ENCODE data around the gene SPATA16.
"Not testable (repeated sequence)": the region's sequence is repeated elsewhere in the genome, so short reads cannot be mapped to it uniquely, and the experiment has no call there.

SPATA16 gene

DNA sequence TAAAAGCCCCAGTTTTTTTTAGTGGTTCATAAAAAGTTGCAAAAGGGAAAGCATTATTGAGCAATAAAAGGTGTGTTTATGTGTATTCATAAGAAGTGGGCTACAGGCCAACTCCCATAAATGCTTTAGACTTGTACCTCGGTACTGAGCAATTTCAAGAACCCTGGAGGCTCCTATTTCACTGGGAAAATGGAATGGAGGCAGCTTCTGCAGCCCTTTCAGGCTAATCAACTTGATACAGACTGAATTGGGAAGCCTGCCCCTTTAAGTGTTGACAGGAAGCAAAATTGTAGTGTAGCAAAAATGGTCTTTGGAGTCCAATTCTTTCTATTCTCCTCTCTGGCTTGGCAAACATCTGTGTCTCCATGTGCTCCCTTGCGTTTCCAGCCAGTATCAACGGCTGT, 271.7 kb downstream of the SPATA16 start:
- no peak for DNase-seq

DNA sequence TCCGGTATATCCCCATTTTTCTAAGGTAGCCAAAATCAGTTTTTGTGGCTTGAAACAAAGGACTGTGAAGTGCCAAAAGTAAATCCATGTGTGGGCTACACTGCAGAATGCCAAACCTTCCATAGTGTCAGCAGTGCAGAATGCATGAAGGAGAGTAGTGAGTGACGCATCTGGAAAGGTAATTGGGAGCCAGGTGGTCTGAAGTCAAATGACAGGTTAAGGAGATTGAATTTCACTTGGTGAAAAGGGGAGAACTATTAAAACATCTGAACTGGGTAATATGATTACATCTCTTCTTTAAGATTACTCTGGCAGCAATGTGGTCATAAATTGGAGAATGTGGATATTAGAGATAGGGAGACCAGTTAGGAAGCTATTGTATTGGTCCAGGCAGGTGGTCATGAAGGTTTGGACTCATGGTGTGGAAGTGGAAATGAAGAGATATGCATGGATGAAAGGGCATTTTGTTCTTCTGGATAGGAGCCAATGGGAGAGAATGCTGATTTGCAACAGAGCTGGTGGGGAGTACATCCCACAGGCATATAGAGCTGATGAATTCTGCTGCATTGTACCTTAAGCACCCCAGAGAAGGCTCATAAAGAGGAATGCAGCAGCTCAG, 272.3 kb downstream of the SPATA16 start:
- DNase-seq: no peak

DNA sequence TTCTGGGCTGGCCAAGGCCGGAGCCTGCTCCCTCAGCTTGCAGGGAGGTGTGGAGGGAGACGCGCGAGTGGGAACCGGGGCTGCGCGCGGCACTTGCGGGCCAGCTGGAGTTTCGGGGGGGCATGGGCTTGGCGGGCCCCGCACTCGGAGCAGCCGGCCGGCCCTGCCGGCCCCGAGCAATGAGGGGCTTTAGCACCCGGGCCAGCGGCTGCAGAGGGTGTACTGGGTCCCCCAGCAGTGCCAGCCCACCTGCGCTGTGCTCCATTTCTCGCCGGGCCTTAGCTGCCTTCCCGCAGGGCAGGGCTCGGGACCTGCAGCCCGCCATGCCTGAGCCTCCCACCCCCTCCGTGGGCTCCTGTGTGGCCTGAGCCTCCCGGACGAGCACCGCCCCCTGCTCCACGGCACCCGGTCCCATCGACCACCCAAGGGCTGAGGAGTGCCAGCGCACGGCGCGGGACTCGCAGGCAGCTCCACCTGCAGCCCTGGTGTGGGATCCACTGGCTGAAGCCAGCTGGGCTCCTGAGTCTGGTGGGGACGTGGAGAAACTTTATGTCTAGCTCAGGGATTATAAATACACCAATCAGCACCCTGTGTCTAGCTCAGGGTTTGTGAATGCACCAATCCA, 274.2 kb downstream of the SPATA16 start:
- not testable (repeated sequence) for DNase-seq

DNA sequence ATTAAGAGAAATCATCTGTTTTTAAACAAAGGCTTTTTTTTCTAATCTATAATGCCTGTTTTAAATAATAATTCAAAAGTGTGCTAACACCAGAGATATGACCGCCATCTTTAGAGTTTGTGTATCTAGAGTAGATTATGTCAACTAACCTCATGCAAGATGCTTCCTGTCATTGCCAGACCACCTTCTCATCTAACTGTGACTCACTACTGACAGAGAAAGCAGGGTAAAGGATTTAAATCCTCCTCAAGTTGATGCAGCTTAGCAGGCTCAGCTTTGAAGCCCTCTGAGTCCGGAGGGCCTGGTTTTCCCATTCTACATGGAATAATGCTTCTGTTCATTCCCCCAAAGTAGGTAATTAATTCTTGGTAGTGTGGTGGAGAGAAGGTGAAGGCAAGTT, 282.0 kb downstream of the SPATA16 start:
- DNase-seq: no peak

DNA sequence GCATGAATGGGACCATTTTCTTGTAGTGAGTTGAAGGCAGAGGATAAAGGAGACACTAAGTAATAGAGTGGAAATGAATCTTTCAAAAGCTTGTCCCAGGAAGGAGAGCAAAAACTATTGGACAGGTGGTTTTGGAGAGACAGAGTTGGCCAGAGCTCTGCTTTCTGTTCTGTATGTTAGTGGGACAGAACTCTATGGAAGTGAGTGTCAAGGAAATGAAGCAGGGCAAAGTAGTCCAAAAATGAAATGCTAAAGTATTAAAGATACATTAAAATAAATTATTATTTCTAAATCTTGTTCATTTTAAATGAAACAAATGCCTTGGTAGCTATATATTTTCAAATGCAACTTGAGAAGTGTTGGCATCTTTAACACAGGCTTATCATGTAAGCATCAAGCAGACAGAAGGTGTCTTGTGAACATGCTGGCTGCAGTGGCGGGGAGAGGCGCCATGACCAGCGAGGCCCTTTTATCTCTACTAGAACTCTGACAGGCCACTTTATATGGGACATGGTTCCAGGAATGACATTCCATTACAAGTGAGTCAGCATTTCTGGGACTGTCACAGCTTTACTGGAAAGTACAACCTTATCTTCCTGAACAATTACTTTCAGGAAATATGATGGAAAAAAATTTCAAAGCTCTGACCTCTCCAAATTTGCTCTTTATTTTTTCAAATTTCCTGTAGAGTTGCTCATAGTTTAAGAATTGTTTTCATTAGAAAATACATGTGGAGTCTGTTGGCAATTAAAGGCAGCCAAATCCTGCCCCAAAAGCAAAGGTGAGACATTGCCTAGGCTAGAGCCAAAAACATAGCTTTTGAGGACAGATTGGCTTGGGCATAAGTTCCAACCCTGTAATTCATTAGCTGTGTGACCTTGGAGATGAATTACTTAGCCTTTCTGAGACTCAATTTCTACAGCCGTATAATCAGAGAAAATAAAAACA, 284.0 kb downstream of the SPATA16 start:
- no peak for DNase-seq

DNA sequence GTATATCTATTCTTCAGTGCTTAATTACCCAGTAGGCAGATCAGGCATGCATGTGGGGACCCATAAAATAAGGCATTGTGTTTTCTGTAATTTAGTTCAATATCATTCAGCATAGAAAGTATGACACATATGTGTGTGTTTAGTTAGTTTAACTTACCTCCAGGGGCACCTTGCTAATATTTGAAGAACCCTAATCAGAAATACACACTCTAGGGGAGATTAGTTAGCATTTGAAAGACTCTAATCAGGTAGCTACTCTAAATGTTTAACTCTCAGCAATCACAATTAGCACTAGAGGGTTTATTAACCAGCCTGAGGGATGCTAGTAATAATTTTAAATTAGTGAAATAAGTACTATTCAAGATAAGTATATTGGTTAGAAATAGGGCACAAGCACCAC, 286.0 kb downstream of the SPATA16 start:
- DNase-seq: no peak

DNA sequence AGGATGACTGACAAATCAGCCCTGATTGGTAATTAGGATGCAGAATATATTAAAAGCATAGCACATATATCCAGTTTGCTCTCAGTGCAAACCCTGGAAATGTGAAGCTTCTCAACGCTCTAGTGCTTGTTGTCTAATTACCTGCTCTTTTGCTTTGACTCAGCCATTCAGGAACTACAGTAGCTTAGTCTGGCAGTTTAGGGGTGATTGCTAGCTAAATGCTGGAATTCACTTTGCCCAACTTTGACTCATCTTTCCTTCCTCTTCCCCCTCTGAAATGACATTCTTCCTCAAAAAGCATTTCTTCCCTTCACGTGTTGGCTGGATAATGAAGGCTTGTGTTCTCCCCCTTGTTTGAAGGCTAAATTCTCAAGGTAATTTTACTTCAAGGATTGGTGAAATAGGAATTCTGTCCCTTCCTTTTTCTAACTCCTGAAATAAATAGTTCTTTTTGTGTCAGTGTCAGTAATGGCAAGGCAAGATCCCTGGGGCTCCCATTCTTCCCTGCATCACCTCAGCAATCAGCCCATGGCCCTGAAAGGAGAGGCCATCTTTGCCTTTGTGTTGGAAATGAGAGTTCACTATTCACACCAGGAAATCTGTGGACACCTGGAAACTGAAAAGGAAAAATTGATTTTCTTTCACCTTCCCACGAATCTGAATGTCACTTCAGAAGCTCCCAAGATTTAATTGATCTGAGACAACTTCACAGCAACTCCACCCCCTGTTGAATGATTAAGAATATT, 286.9 kb downstream of the SPATA16 start:
- no peak for DNase-seq

DNA sequence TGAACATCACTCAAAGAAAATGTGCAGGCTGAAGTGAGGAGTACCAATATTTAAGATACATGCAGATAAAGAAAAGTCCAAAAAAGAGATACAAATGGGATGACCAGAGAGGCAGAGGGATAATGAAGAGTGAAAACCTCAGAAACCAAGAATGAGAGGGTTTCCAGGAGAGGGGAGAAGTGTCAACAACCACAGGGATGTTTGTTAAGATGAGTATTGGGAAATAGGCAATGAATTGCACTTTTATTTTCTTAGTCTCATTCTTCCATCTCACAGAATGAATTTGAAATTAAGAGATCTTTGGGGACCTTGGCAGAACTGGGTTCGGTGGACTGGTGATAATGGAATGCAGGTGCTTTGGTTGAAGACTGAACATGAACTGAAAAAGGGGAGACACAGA, 288.0 kb downstream of the SPATA16 start:
- DNase-seq: no peak

DNA sequence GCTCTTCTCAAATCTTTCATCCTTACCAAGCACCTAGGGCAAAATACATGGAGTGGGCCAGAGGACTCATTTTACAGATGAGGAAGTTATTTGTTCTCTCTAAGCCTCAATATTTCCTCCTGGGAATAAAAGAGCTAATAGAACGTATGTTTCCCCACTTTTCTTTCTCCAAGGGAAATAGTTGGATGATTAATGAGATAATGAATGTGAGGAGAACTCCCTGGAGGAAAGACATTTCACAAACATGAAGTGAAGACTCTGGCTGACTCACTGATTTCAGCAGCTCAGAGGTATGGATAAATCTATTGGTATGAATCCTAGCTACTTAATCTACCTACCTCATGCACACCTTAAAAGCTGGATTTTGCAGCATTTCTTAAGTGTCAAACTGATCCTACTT, 292.1 kb downstream of the SPATA16 start:
- no peak for DNase-seq

DNA sequence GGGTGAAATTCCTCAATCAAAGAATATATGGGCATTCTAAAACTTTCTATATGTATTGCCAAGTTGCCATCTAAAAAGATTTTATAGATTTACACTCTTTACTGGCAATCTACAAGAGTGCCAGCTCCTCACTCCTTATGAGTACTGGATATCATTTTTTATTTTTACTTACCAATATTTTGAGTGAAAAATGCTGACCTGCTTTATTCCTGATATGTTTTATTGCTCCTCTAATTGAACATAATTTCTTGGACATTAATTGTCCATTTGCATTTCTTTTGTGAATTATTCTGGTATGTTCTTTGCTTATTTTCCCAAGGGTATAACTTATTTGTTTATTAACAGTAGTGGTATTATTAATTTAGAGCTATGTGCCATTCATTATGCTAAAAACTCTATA, 293.7 kb downstream of the SPATA16 start:
- no peak for DNase-seq

DNA sequence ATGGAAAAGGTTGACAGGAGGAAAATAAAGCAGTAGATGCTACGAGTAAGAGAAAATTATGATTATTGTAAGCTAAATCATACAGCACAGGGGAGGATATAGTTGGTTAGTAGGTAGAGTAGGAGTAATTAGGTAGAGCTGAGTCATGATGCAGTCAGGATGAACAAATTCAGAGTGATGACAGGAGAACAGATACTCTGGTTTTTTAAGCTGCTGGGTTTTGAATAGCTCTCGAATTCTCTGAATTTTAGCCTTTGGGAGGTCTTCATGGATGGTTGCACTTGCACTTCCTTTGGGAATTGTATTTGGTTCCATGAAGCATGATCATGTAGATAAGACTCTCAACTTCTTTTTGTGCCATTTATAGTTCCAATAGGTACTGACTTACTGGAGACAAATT, 294.3 kb downstream of the SPATA16 start:
- no peak for DNase-seq

DNA sequence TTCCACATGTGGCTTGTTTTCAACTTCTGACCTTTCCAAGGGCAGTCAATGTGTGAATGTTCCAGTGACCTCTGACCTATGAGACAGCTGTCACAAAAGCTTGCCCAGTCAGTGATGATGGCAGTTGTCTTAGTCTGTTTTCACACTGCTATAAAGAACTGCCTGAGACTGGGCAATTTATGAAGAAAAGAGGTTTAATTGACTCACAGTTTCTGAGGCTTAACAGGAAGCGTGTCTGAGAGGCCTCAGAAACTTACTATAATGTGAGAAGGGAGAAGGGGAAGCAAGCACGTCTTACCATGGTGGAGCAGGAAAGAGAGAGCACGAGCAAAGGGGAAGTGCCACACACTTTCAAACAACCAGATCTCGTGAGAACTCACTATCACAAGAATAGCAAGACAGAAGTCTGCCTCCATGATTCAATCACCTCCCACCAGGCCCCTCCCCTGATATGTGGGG, 294.9 kb downstream of the SPATA16 start:
- DNase-seq: no peak

DNA sequence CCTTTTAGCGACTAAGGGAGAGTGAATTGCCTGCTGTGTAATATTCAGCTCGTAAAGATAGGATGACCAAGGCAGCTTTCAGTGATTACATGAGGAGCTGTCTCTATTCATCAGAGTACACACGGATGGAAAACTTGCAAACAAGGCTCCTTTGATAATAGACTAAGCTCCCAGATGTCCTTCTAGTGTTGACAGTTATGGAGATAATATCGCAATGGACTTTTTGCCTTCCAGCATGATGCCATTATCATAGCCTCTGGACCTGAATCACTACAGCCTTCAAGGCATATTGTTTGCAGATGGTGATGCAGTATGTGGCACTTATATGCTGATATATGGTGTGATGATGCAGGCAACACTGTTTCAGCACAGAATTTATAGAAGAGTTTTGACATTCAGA, 296.6 kb downstream of the SPATA16 start:
- no peak for DNase-seq

DNA sequence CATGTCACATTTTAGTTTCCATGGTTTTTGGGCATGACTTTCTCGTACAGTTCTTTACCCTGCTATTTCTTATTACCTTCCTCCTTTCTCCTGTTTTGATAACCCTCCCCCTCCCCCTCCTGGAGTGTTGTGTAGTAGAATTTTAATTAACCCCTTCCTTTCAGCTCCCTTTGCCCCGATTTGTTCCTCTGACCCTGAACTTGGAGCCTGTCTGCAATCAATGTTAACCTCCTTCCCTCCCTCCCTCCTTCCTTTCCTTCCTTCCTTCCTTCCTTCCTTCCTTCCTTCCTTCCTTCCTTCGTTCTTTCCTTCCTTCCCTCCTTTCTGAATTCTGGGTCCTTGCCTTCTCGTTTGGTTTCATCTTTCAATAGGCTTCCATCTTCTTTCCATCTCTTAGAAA, 300.1 kb downstream of the SPATA16 start:
- DNase-seq: no peak

DNA sequence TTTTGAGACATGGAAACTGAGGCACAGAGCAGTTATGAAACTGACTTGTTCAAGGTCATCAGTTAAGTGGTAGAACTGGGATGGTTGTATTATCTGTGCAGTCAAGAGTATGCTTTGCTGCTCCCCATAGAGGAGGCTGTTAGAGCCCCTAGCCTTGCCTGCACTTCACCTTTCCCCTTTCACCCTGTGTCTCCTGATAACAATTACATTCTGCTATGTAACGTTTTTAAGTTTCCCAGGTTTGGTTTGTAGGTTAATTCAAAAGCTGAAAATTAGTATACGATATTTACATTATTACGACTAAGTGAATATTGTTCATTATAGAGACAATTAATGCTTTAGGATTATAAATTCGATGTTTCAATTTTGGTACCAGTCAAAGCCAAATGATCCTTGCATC, 300.6 kb downstream of the SPATA16 start:
- no peak for DNase-seq

DNA sequence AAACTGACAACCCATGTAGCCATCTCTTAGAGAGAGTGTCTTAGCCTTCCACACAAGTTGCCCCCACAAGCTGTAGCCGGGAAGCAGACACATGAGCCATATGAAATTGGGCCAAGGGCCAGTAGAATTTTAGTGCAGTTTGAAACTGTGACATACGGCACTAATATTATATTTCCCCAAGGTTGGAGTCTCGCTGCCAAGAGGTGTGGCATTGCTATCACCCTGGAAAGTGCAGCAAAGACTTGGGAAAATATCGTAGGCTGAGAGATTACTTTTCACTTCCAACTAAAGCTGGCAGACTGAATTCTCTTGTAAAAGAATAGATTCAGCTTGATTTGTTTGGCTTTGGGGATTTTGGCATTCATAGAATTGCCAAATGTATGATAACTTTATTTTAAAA, 301.4 kb downstream of the SPATA16 start:
- no peak for DNase-seq
